ENCODE data around the gene MS4A10.

DNA sequence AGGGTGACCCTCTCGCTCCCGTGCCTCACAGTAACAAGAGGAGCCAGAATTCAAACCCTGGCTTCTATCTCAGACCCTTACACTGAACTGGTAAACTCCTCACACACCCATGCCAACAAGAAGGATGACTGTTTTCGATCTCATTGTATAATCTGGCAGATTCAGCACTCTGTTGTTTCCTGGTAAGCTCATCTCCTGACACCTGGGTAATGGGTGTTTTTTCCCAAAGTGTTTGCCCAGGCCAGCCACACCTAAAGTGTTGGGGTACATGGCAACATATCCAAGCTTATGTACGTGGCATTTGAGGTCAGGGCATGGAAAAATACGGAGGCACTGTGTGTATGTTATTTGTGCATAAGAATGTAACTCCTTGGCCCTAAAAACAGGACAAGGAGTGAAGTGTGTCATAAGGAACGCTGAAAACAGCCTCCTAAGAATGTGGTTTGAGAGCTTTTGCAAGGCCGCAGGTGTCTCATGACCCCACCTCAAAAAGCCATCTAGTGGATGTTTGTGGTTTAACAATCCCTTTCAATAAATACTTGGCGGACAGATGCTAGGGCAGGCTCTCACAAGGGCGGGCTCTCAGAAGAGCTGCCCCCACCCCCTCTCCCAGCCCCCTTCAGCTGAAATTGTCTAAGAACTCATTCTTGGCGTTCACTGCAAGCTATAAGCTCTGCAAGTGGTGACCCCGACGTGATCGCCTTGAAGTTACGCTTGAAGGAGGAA is 28.7 kb upstream of the MS4A10 start, which contains the start of gene MS4A15:
- TF ChIP-seq EZH2 (IDR thresholded peaks at IDR 0.05) (no peak), POLR2AphosphoS5 (IDR thresholded peaks at IDR 0.05; ENCODE audit: borderline replicate concordance, low read depth, low read length) (no peak)
